ENCODE data around the gene ADIPOQ.

GRCh38 chr3:186880406-186880805 lies 37.9 kb downstream of the ADIPOQ start:
- TF ChIP-seq ZFP30 (CRISPR knock-in tag; IDR thresholded peaks at IDR 0.05) = no peak
- TF ChIP-seq ZFP3 (CRISPR knock-in tag; IDR thresholded peaks at IDR 0.05) = no peak
- no peak for TF ChIP-seq ISL1 (CRISPR knock-in tag; IDR thresholded peaks at IDR 0.05)
- no peak for TF ChIP-seq RARB (CRISPR knock-in tag; IDR thresholded peaks at IDR 0.05)
- no peak for TF ChIP-seq OSR1 (CRISPR knock-in tag; IDR thresholded peaks at IDR 0.05)
- TF ChIP-seq, protein P1, sequence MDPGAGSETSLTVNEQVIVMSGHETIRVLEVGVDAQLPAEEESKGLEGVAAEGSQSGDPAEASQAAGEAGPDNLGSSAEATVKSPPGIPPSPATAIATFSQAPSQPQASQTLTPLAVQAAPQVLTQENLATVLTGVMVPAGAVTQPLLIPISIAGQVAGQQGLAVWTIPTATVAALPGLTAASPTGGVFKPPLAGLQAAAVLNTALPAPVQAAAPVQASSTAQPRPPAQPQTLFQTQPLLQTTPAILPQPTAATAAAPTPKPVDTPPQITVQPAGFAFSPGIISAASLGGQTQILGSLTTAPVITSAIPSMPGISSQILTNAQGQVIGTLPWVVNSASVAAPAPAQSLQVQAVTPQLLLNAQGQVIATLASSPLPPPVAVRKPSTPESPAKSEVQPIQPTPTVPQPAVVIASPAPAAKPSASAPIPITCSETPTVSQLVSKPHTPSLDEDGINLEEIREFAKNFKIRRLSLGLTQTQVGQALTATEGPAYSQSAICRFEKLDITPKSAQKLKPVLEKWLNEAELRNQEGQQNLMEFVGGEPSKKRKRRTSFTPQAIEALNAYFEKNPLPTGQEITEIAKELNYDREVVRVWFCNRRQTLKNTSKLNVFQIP (CRISPR knock-in tag; IDR thresholded peaks at IDR 0.05; ENCODE audit: borderline replicate concordance, low read depth) = no peak
- TF ChIP-seq, protein P2, sequence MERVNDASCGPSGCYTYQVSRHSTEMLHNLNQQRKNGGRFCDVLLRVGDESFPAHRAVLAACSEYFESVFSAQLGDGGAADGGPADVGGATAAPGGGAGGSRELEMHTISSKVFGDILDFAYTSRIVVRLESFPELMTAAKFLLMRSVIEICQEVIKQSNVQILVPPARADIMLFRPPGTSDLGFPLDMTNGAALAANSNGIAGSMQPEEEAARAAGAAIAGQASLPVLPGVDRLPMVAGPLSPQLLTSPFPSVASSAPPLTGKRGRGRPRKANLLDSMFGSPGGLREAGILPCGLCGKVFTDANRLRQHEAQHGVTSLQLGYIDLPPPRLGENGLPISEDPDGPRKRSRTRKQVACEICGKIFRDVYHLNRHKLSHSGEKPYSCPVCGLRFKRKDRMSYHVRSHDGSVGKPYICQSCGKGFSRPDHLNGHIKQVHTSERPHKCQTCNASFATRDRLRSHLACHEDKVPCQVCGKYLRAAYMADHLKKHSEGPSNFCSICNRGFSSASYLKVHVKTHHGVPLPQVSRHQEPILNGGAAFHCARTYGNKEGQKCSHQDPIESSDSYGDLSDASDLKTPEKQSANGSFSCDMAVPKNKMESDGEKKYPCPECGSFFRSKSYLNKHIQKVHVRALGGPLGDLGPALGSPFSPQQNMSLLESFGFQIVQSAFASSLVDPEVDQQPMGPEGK (CRISPR knock-in tag; IDR thresholded peaks at IDR 0.05; ENCODE audit: borderline replicate concordance) = no peak
- TF ChIP-seq ZC3H10 (CRISPR knock-in tag; IDR thresholded peaks at IDR 0.05) = no peak
- TF ChIP-seq, protein P3, sequence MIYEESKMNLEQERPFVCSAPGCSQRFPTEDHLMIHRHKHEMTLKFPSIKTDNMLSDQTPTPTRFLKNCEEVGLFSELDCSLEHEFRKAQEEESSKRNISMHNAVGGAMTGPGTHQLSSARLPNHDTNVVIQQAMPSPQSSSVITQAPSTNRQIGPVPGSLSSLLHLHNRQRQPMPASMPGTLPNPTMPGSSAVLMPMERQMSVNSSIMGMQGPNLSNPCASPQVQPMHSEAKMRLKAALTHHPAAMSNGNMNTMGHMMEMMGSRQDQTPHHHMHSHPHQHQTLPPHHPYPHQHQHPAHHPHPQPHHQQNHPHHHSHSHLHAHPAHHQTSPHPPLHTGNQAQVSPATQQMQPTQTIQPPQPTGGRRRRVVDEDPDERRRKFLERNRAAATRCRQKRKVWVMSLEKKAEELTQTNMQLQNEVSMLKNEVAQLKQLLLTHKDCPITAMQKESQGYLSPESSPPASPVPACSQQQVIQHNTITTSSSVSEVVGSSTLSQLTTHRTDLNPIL (CRISPR knock-in tag; IDR thresholded peaks at IDR 0.05; ENCODE audit: low read depth) = no peak
- TF ChIP-seq TCF4 (CRISPR knock-in tag; IDR thresholded peaks at IDR 0.05; ENCODE audit: borderline replicate concordance) = no peak
- TF ChIP-seq PPARA (CRISPR knock-in tag; IDR thresholded peaks at IDR 0.05; ENCODE audit: borderline replicate concordance) = no peak
- TF ChIP-seq CSDC2 (CRISPR knock-in tag; IDR thresholded peaks at IDR 0.05) = no peak
